Activated CD8-positive, alpha-beta memory T cell treated with anti-CD3 and anti-CD28 coated beads for 48 hours (primary cell): ENCODE data around the gene ZBTB32.

Experiments
- DNase-seq, 3 experiments: peaks; one replicate each; pipeline ENCODE4 v3.0.0-alpha.2; 2020; ENCODE audit warnings: low read depth in 2 of 3, low spot score in 2 of 3

The ZBTB32 gene

DNA sequence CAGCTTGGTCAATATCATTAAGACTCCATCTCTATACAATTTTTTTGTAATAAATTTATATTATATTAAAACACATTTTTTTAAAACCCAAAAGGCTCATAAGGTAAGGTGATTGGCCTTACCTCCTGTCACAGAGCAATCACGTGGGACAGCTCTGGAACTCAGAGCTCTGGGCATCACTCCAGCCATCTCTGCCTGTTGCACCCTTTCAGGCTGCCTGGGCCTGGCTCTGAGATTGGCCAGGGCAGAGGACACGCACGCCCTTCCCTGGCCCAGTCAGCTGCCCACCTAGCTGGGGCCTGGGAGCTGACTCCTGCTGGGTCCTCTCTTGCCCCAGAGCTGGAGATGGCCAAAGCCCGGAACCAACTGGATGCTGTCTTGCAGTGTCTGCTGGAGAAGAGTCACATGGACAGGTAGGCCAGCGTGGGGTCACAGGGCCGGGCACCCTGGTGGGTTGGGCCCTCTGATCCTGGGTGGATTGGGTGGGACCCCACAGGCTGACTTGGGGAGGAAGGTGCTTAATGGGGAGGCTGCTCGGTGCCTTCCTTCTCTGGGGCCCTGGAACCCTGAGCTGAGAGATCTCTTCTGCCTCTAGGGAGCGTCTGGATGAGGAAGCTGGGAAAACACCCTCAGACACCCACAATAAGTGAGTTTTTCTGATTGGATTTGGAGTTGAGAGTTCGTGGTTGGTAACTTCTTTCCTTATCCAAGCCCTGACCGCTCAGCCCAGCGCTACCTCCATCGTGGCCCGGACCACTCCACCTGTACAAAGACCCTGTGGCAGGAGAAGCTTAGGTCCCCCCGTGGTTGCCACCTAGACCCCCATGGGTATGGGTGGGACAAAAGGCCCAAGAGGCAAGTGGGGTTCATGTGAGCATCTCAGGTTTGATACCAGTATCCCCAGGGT, 47.7 kb downstream of the ZBTB32 start:
- no peak for DNase-seq

DNA sequence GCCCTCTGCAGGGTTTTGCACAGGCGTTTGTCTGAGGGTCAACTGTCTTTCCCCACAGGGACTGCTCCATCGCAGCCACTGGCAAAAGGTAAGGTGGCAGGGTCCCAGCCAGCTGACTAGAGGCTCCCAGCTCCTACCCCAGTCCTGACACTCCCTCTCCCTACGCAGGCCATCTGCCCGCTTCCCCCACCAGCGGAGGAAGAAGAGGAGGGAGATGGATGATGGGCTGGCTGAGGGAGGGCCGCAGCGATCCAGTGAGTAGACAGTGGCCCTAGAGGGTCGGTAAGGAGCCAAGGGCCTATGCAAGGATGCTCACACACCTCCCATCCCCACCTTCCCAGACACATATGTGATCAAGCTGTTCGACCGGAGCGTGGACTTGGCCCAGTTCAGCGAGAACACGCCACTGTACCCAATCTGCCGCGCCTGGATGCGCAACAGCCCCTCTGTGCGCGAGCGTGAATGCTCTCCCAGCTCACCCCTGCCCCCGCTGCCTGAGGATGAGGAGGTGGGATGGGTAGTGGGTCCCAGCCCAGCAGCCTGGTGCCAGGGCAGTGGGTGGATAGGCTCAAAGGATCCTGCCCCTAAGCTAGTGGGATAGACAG, 48.5 kb downstream of the ZBTB32 start:
- no peak for DNase-seq

DNA sequence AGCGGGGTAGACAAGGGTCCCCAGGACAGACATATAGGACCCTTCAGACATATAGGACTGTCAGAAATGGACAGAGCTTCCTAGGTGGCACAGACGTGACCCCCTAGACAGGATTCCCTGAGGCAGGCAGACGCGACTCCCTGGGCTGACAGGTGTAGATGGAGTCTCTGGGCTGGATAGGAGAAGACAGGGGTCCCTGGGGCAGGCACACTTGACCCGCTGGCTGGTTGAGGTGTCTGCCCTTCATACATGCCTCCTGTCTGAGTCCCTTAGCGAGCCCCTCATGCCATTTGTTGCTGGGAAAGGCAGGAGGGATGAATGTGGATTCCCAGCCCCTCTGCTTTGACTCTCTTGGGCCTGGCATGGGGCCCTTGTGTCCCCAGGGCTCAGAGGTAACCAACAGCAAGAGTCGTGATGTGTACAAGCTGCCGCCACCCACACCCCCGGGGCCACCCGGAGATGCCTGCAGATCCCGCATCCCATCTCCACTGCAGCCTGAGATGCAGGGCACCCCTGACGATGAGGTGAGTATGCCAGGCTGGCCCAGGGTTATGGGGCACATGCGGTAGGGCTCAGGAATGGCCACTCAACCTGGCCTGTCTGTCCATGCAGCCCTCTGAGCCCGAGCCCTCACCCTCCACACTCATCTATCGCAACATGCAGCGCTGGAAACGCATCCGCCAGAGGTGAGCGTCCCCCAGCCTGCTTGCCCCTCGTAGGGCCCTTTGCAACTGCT, 49.4 kb downstream of the ZBTB32 start:
- no peak for DNase-seq

DNA sequence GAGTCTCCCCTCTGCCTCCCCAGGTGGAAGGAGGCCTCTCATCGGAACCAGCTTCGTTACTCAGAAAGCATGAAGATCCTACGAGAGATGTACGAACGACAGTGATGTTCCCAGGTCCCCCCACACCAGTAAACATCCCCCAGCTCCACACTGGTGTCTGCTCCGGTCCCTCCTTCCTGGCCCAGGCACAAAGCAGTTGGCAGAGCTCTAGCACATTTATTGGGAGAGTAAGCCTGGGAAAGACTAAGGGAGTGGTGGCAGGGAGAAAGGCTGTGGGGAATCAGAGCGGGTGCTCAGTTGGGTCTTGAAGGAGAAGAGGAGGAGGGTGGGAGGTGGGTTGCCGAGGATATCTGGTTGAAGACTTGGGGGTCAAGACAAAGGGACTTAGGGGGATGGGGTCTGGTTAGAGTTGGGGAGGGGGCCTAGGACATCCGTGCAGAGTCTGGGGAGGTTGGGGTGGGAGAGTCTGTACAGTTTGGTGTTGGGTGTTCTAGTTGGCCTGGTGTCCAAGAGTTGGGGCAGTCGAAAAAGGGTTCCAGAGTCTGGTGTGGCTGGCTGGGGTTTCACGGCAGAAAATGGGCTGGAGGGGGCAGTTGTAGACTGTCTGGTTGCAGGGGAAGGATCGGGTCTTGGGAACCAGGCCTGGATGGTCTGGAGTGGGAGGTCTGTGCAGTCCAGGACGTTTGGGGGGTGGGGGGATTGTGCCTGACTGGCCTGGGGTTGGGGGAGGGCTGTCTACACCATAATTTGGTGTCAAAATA, 50.2 kb downstream of the ZBTB32 start:
- DNase-seq = no peak

DNA sequence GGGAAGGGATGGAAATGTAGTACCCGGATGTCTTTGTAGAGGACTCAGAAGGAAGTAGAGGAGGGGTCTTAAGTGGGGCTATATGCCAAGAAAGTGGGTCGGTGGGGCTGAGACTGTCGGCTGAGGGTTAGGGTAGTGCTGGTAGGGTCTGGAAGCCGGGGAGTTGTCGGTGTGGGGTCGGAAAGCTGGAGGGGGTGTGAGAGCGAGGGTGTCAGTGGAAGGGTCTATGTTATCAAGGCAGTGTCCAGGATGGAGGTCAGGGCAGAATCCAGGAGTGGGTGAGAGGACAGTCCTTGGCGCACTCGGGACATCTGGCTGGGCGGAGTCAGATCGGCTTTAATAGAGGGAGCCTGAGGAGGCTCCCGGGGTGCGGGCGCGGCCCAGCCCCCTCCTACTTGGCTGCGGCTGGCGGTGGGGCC, 50.8 kb downstream of the ZBTB32 start:
- no peak for DNase-seq

DNA sequence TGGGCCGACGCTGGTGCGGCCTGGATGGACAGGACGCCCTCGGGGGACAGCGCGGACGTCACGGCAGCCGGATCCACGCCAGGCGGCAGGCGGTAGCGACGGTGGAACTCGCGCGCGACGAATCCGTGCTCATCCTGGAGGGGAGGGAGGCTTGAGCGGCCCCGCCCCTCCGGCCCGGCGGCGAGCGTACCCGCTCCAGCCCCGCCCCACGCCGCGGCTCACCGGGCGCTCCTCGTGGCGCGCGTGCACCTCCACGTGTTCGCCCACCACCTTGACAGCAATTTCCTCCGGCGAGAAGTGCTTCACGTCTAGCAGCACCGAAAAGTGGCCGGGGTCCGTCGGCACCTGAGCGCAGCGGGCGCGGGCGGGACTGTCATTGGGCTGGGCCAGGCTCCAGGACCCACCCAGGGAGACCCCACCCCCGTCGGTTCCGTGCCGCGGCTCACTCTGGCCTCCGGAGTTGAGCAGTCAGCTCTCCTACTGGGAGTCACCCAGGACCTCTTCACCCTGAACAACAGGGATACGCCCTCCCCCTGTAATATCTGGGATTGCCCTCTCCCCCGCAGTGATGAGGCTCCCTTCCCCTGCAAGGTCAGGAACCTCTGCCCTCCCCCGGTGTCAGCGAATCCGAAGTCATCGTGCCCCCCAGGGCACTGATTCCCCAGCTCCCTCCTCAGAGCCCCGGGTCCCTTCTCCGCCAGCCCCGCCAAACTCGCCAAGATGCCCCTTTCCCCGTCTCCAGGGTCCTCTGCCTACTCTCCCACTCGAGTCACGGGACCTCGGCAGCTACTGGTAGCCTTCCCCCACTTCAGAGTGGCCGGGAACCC, 51.4 kb downstream of the ZBTB32 start:
- DNase-seq = no peak

DNA sequence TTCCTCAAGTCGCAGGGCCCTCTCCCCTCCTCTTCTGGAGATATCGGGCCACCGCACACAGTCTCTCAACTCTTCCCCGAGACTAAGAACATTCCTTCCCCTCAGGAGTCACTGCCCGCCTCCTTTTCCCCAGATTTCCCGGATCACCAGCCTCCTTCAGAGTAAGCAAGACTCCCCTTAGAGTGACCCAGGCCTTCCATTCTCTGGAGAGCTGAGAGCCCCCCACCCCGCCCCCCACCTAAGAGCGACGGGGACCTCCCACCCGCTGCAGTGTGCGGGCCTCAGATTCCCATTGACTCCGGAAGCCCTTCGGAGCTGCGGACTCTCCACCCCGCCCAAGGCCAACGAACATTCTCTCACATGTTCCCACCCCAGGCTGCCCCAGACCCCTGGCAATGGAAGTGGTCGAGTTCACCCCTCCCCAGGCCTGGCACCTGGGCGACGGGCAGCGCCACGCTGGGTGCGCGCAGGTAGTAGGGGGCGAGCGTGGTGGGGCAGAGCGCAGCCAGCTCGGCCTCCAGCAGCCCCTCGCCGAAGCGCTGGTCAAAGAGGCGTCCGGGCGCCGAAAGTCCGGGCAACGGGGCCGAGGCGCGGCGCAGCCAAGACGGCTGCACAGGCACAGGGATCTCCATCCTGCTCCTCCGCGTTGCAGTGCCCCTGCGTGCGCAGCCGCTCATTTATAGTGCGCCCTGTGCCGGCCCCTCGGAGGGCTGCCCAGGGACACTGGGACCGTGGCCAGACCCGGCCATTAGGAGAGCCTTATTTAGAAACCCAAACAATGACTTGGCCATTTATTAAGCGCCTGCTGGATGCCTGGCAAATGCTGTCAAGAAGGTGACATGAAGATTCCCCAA, 52.2 kb downstream of the ZBTB32 start, which contains the start of gene HSPB6:
Gene HSPB6 (minus strand): TSS at position 653 of the 854 bp plus-strand sequence. CDS start 21 bp downstream, at position 632.
- DNase-seq = no peak

DNA sequence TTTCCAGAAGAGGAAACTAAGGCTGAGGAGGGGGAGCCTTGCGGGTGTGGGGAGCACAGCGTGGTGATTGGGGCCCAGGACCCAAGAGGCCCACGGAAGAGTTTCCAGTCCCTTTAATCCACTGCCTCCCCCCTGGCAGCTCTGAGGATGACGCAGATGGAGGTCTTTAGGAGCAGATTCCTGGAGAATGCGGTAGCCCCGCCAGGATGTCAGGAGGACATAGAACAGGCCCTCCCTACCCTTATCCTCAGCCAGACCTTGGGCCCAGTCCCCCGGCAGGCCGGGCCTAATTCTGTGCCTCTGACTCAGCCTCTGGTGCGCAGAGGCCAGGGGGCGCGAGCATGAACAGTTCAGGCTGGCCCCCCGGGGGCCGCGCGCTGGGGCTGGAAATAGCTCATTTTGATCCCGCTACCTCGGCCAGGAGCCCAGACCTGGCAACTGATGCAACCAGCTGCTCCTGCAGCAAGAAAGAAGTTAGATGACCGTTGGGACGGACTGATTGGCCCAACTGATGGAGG, 52.9 kb downstream of the ZBTB32 start:
- peak in 1 of 3 experiments; percentile 26 for DNase-seq

DNA sequence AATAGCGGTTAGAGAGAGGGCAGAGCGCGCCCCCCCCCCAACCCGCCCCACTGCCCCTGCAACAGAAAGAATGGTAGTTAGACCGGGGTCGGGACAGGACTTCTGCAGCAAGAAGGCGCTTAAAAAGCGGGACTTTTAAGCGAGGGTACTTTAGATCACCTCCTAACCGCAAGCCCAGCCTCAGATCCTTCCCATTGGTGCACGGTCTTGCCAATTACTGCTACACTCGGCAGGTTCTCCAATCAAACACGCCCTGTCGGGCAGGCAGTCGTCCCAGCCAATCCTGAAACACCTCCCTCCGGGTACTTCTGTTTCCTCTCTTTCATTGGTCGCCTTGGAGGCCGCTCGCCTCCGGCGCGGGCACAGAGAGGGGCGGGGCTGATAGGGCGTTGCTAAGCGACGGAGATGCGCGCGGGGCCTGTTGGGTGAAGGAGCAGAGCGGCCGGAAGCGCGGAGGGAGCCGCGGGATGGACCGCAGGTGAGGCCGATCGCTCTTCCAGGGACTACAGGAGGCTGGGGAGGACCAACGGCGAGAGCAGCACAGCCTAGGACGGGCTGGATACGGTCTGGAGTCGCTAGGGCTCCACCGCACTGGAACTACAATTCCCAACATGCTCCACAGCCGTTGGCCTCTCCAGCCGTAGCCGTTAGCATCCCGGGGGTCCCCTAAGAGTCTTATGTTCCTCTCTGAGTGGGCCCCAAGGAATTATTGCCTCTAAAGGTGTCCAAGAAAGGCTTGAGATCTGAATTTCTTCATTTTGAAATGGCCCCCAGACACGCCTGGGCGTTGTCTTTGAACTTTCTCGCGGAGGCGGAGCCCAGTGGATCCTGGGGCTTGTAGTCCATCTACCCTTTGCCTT, 53.6 kb downstream of the ZBTB32 start, which contains the start of gene PROSER3:
Gene PROSER3 (plus strand): TSS at position 428 of the 860 bp plus-strand sequence. CDS start 40 bp downstream, at position 468.
- peak; percentile 88 to 98 (median 92) for DNase-seq

DNA sequence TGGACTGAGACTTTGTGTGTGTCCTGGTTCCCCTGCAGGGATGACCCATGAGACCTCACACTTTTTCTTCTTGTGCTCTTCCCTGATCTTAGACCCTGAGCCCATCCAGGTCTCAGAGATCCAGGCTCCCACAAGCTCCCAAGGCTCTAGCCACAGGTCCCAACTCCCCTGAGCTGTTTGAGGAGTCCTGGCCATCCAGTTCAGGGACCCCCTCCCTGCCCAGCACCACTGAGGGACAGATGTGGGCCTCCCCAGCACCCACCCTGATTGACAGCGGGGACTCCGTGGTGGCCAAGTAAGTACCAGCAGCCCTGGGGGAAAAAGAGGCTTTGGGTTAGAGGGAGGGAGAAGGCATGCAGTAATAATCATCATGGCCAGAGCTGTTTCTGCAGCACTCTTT, 55.3 kb downstream of the ZBTB32 start:
- DNase-seq = no peak

DNA sequence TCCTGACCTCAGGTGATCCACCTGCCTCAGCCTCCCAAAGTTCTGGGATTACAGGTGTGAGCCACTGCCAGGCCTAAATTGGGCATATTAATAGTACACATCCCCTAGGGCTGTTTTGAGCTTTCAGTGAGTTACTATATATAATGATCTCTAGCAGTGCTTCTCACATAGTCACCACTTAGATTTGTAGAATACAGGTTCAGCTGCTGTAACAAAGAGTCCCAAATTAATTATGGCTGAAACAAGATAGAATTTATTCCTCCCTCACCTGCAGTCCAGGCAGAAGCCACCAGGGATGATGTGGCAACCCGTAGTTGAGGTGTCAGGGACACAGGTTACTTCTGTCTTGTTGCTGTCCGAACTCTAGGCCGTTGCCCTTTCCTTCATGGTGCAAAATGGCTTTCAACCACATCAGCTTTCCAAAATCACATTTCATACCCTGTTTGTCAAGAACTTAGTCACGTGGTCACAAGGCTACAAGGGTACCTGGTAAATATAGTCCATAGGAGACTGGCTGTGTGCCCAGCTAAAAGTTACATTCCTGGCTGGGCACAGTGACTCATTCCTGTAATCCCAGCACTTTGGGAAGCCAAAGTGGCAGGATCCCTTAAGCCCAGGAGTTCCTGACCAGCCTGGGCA, 56.5 kb downstream of the ZBTB32 start:
- DNase-seq = no peak

DNA sequence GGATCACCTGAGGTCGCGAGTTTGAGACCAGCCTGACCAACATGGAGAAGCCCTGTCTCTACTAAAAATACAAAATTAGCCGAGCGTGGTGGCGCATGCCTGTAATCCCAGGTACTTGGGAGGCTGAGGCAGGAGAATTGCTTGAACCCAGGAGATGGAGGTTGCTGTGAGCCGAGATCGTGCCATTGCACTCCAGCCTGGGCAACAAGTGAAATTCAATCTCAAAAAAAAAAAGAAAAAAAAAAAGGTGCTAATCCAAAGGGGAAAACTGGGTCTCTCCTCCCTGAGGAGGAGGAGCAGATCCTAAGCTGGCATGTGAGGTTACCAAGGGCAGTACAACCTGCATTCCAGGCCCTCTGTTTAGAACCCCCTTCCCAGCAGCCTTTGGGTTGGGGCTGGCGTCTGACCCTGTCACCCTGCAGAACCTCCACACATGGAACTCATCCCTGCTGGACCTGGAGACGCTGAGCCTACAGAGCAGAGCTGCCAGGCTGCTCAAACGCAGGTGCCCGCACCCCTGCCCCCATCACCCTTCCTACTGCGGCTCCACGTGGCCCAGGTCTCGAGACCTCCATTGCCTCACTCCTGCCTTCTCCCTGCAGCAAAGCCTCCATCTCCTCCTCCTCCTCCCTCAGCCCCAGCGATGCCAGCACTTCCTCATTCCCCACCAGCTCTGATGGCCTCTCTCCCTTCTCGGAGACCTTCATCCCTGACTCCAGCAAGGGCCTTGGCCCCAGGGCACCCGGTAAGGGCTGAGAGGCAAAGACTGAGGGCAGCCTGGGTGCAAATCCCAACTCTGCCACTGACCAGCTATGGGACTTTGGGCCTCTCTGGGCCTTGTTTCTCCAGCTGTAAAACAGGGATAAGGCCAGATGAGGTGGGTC, 60.3 kb downstream of the ZBTB32 start:
- no peak for DNase-seq
